Kidney capillary endothelial cell (primary cell): ENCODE measurements around the gene MAPK1IP1L.
A peak's percentile ranks its signal among the peaks of the same experiment; 100 is the strongest.

ENCODE experiments used
- DNase-seq: peaks from one replicate; pipeline ENCODE4 v3.0.0-alpha.2; 2018; ENCODE audit warnings: low spot score

MAPK1IP1L gene

DNA sequence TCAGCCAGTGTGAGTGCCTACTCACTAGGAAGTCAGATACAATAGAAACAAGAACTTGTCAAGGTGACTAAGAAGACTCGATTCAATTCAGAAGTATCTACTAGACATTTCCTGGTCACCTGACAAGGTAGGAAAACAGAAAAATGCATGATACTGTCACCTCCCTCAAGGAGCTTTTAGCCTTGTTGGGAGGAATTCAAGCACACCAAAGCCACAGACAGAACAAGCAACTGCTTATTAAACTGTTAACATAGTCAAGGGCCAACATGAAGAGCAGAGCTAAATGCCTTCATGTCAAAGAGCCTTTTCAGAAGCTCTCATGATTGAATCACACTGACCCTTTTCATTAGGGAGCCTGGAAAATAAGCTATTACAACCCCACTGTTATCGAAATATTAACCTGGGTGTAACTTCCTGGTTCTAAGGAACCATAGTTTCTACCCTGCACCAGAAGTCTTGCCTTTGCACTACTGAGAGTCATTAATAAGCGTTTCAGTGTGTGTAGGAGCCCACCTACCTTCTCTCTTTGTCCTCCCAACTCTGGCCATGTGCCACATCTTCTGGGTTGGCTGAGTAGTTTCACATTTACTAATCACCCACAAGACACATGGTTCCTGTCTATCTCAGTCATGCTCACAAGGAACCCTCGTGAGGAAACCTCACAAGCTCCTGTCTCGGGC lies 46.6 kb downstream of the MAPK1IP1L start:
- DNase-seq: no peak

DNA sequence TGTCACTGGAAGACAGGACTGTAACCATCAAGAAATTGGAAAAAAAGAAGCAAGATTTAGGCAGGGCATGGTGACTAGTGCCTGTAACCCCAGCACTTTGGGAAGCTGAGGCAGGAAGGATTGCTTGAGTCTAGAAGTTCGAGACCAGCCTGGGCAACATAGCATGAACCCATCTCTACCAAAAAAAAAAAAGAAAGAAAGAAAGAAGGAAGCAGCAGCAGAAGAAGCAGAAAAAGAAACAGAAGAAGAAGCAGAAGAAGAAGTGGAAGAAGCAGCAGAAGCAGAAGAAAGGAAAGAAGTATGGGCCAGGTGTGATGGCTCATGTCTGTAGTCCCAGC lies 47.1 kb downstream of the MAPK1IP1L start:
- no peak for DNase-seq

DNA sequence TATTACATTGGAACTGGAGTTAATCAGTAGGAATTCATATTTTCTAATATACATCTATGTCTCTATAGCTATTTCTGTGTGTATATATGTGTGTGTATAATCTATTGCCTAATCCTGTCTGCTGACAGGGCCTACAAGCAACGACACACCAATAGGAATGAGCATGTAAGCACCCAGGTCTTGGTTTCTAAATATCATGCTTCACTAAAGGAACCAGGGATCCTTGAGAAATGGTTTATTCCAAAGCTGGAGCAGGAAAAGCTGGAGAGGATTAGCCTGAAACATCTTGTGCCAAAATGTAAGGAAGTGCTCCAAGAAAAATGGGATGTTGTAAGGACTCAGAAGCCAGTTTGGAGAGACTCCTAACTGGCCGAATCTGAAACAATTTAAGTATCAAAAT lies 48.3 kb downstream of the MAPK1IP1L start:
- no peak for DNase-seq

GRCh38 chr14:55101698-55102097 lies 50.3 kb downstream of the MAPK1IP1L start:
- no peak for DNase-seq

DNA sequence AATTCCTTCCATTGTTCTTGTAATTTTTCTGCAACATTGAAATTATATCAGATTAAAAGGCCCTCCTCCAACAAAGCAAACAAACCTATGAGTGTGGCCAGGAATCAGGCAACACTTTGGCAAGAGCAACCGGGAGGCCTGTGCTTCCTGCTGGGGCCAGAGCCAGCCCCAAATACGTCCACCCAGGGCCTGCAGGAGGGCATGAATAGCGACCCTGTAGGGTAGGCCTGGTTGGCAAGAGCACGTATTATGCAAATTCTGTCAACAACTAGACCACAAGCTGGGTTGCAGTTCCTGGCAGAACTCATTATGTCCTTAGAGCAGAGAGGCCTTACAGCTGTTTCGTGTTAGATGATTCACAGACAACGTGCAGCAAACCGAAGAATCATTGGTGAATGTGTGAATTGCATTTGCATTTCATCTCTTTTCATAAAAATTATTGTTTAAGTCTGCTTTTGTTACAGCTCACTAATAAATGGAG lies 50.7 kb downstream of the MAPK1IP1L start:
- no peak for DNase-seq

DNA sequence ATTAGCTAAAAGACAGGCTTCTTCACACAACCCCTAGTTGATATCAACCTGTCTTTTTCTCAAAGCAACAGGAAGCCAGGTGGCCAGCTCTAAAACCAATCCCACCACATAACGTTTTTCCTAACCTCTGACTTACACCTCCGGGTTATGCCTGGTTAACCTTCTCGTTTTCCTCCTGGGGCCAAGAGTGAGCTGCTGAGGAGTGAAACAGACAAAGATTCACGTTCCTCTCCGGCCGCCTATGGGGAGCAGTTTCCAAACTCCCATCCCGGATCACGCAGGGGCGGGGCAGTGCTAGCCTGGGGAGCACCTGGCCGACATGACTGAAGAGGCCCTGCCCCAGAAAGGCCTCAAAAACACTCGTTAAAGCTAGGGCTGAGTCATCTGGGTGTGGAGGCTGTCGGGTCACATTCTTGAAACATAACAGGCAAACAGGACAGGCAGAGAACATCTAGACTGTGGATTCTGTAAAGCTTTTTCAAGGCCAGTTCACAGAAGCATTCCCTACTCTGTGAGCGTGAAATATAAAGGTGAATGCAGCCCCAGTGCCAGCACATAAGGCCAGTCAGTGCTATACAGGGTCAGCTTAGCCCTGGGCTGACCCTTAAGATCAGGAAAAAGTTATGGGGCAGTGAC lies 51.7 kb downstream of the MAPK1IP1L start:
- DNase-seq: no peak

DNA sequence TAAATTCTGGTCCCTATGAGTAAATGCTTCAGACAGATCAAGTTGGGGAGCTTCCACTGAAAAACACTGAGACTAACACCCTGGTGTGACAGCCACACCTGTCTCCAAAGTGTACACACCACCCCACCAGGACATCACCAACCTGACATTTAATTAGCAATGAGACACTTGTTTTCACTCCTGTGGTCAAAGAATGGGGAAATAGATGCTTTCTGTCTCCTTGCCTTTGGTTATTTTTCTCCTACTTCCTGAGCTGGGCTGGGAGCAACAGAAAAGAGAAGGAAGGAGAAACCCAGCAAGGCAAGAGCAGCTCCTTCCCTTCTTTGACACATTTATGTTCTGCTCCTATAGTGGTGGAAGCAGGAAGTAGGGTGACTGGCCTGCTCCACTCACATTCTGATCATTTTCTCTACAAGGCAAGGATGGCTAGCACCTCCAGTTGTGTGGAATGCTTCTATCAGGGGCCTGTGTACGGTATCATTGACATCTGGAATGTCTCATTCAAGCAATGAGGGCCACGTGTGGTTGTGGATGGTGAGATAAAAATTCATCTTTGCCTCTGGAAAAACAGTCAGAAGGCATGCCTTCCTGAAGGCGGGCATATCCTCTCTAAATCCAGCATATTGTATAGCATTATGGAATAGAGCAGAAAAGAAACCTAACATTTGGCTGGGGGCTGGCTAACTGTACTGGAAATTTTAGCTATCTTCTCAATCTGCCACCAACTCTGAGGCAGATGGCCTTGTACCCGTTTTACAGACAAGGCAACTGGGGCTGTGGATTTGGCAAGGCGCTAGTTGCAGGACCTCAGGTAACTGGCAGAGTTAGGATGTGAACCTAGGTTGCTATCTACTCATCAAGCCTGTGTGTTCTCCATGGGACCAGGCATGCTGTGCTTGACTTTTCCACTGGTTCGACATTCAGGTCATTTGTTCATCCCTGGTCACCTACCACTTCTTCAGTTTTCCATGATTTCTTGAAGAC lies 52.8 kb downstream of the MAPK1IP1L start:
- DNase-seq: no peak

DNA sequence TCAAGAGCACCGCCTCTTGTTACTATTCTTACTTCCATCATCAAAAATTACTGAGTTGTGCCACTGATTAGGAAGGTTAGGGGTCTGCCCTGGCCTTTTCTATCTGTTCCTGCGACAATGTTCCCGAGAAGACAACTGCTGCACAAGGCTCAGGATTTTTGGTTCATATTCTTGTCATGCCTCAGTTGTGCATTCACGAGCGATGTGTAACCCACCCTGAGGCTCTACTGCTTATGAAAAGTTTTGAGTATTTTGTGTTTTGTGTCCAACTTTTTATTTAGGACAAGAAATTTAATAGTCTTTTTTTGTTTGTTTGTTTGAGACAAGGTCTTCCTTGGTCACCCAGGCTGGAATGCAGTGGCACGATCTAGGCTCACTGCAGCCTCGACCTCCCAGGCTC lies 54.5 kb downstream of the MAPK1IP1L start:
- no peak for DNase-seq

- peak; percentile 92 for DNase-seq
Measured at GRCh38 chr14:55107766-55108554, 56.5 kb downstream of the MAPK1IP1L start.

GRCh38 chr14:55109836-55110235 lies 58.4 kb downstream of the MAPK1IP1L start:
- DNase-seq: no peak

- no peak for DNase-seq
Measured at GRCh38 chr14:55111122-55111708, 59.8 kb downstream of the MAPK1IP1L start.

GRCh38 chr14:55114720-55115119 lies 63.3 kb downstream of the MAPK1IP1L start:
- DNase-seq: no peak

DNA sequence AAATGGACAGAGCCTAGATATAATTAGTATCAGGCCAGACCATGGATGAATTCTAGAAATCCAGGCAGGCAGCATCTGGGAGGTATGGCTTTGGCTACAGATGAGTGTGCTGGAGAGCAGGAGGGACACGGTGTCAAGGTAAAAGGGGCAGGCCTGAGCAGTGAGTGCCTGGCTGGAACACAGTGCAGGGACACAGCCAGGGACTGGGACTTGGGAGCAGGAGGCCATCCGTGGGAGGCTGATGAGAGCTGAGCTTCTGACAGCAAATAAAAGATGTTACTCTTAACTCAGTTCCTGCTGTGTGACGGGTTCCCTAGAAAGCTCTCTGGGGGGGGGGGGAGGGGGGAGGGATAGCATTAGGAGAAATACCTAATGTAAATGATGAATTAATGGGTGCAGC lies 64.0 kb downstream of the MAPK1IP1L start:
- DNase-seq: no peak

DNA sequence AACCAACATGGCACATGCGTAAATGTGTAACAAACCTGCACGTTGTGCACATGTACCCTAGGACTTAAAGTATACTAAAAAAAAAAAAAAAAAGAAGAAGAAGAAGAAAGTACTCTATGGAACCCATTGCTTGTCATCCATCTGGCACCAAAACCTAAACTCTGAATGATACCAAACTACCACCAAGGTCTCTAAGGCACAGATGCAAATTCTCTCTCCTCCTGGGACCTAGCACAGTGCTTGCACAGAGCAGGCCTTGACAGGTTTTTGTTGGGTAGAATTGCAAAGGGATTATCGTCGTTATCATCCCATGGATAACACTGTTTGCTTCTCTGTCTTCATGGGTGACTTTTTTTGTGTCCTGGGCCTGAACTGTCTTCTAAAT lies 64.4 kb downstream of the MAPK1IP1L start:
- no peak for DNase-seq

GRCh38 chr14:55116246-55117030 lies 65.0 kb downstream of the MAPK1IP1L start:
- no peak for DNase-seq

- DNase-seq: no peak
Measured at GRCh38 chr14:55117803-55118441, 66.5 kb downstream of the MAPK1IP1L start.

DNA sequence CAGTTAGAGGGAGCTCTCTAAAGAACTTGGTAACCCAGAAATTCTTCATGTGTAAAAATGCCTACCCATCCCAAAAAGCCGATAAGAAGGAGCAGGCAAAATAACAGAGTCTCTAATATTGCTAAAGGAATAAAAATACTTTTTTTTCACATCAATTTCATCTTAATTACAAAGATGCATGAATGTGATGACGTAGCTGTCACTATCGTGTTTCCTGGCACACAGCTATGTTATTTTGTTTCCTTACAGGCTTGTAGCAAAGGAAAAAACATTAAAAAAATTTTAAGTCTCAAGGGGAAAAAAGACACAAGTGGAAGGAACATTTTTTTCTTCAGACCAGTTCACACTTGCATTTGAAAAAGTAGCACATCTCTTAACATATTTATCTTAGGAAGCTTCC lies 67.3 kb downstream of the MAPK1IP1L start:
- DNase-seq: no peak
